HL-60 (cell line): ENCODE measurements around the gene CDK15.

Experiments
- GABPA ChIP-seq: IDR thresholded peaks from 2 replicates; pipeline ENCODE4 v1.6.1; 2012; ENCODE audit warnings: low read depth
- POLR2AphosphoS5 ChIP-seq: IDR thresholded peaks from 2 replicates; pipeline ENCODE4 v1.6.1; 2012; ENCODE audit warnings: low read depth
- TF ChIP-seq, protein P1 (sequence below): IDR thresholded peaks from one replicate; pipeline ENCODE4 v1.5.1; 2011; ENCODE audit warnings: low read length, control low read depth, inconsistent platforms; ENCODE audit not compliant: insufficient read depth

DNA sequence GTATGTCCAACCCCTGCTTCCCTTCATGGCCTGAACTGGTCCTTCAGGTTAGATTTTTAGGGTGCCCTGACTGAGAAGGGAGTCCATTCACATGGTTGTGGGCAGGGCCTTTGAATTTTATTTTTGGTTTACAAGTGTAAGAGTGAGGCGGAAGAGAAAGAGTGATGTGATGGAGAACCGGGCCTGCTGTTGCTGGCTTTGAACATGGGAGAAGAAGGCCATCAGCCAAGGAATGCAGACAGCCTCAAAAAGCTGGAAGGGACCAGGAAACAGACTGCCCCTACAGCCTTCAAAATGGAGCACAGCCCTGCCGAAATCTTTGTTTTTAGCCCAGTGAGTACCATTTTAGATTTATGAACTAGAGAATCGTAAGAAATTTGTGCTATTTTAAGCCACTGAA is 105.0 kb downstream of the CDK15 start:
- TF ChIP-seq, protein P1, sequence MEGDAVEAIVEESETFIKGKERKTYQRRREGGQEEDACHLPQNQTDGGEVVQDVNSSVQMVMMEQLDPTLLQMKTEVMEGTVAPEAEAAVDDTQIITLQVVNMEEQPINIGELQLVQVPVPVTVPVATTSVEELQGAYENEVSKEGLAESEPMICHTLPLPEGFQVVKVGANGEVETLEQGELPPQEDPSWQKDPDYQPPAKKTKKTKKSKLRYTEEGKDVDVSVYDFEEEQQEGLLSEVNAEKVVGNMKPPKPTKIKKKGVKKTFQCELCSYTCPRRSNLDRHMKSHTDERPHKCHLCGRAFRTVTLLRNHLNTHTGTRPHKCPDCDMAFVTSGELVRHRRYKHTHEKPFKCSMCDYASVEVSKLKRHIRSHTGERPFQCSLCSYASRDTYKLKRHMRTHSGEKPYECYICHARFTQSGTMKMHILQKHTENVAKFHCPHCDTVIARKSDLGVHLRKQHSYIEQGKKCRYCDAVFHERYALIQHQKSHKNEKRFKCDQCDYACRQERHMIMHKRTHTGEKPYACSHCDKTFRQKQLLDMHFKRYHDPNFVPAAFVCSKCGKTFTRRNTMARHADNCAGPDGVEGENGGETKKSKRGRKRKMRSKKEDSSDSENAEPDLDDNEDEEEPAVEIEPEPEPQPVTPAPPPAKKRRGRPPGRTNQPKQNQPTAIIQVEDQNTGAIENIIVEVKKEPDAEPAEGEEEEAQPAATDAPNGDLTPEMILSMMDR = no peak
- no peak for TF ChIP-seq POLR2AphosphoS5
- no peak for TF ChIP-seq GABPA
